CD4-positive, alpha-beta T cell treated with Interleukin-1 beta for 1 hour (primary cell): ENCODE results near the gene NUMBL.
"Not testable (repeated sequence)": the region's sequence is repeated elsewhere in the genome, so short reads cannot be mapped to it uniquely, and the experiment has no call there.

Source experiments
- DNase-seq, 2 donors: peaks; one replicate each; pipeline ENCODE4 v3.0.0-alpha.2; 2020 to 2022

NUMBL gene

DNA sequence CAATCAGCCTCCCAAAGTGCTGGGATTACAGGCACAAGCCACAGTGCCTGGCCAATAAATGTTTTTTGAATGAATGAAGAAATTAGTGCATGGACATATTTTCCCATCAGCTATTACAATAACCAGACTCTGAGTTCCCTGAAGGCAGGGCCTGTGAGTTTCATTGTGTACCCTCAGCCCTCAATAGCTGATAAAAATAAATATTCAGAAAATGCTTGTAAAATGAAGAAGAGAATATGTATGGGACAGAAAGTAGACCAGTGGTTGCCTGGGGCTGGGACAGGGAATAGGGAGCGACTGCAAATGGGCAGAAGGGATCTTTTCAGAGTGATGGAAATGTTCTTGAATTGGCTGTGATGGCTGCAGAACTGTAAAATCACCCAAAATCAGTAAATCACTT lies 28.8 kb downstream of the NUMBL start:
- no peak for DNase-seq

DNA sequence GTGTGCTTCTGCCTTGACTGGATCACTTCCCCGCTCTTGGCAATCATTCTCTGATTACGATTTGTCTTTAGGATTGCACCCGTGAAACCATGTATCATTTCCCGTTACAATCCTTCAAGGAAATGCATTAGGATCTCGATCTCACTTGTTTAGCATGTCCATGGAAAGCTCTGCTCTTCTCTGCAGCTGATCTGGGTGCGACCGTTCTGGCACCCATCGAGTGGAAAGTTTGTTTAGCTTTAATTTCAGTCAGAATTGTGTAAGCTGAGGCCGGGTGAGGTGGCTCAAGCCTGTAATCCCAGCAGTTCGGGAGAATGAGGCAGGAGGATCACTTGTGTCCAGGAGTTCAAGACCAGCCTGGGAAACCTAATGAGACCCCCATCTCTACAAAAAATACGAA lies 30.9 kb downstream of the NUMBL start:
- DNase-seq, result no peak

- no peak for DNase-seq
These were observed 31.3 kb downstream of the NUMBL start for GRCh38 chr19:40659116-40659515.

DNA sequence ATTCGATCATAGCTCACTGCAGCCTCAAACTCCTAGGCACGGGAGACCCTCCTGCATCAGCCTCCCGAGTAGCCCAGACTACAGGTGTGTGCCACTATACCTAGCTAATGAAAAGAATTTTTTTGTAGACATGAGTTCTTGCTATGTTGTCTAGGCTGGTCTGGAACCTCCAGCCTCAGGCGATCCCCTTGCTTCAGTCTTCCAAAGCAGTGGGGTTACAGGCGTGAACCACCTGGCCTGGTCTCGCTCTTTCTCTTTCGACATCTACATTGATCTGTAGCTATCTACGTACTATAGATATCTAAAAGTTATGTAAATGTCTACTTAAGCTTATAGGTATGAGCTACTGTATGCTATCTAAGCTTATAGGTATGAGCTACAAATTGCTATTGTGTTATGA lies 32.4 kb downstream of the NUMBL start:
- DNase-seq, result no peak

GRCh38 chr19:40655684-40656083 lies 34.8 kb downstream of the NUMBL start:
- DNase-seq, result not testable (repeated sequence)

DNA sequence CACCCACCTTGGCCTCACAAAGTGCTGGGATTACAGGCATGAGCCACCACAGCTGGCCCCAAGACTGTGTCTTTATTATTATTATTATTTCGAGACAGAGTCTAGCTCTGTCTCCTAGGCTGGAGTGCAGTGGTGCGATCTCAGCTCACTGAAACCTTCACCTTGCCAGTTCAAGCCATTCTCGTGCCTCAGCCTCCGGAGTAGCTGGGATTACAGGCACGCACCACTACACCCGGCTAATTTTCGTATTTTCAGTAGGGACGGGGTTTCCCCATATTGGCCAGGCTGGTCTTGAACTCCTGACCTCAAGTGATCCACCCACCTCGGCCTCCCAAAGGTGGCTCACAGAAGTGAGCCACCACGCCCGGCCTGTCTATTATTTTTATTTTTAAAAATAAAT lies 38.1 kb downstream of the NUMBL start:
- DNase-seq, result not testable (repeated sequence)

DNA sequence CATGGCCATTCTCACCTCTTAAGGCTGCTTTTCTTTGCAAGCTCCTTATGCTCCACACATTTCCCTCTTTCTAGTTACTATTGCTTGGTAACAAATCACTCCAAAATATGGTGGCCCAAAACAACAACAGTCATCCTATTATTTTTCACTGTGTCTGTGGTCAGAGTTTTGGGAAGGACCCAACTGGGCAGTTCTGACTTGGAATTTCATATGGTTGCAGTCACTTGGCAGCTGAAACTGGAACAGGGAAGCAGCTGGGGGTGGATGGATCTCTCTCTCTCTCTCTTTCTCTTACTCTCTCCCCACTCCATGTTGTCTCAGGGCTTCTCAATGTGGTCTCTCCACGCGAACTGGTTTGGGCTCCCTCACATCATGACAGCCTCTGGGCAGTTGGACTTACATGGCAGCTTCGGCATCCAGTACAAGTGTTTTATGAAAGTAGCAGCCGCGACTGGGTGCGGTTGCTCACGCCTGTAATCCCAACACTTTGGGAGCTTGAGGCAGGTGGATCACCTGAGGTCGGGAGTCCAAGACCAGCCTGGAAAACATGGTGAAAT lies 39.6 kb downstream of the NUMBL start:
- no peak for DNase-seq

GRCh38 chr19:40649903-40650675 lies 40.4 kb downstream of the NUMBL start:
- DNase-seq, result not testable (repeated sequence)

DNA sequence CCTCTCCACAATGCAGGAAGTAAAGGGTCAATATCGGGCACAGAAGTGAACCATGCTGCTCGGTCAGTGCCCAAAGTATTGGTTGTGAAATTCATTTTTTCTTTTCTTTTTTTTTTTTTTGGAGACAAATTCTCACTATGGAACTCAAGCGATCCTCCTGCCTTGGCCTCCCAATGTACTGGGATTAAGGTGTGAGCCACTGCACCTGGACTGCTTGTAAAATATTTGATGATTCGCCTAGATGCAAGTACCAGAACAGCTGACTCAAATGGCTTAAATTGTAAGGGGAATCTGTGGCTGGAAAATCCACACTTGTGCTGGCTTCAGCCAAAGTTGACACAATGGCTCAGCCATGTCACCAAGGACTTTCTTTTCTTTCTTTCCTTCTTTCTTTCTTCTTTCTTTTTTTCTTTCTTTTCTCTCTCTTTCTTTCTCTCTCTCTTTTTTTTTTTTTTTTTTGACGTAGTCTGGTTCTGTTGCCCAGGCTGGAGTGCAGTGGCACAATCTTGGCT lies 43.7 kb downstream of the NUMBL start:
- DNase-seq, result no peak

DNA sequence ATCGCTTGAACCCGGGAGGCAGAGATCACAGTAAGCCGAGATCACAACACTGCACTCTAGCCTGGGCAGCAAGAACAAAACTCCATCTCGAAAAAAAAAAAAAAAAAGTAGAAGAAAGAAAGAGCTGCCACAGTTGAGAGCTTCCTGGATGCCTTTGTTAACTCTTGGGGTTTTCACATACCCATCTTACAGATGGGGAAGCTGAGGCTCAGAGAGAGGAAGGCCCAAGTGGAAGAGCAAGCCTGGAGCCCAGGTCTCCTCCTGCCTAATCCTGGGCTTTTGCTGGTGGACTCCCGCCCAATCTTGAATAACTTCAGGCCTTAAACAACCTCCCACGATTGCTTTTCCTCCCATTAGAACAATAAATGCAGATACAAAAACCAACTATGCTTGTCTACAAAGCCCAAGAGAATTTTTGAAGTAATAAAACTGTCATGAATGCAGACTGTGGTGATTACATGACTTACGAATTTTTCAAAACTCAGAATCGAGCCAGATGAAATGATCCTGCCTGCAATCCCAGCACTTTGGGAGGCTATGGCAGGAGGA lies 47.6 kb downstream of the NUMBL start:
- no peak for DNase-seq

DNA sequence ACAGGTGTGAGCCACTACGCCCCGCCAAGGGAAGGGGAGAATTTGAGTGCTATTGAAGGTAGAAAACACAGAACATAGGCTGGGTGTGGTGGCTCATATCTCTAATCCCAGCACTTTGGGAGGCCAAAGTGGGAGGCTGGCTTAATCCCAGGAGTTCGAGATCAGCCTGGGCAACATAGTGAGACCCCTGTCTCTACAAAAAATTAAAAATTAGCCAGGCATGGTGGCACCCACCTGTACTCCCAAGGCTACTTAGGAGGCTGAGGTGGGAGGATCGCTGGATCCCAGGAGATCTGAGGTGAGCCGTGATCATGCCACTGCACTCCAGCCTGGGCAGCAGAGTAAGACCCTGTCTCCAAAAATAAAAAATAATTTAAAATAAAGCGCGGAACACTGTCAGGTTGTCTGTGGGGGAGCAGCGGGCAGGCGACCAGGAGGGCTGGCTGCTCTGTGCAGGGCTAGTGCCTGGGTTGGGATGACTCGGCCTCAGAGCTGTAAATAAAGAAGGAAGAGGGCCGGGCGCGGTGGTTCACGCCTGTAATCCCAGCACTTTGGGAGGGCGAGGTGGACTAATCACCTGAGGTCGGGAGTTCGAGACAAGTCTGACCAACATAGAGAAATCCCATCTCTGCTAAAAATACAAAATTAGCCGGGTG lies 48.3 kb downstream of the NUMBL start:
- DNase-seq, result no peak

- DNase-seq, result no peak
These were observed 49.2 kb downstream of the NUMBL start for GRCh38 chr19:40641281-40641680.

DNA sequence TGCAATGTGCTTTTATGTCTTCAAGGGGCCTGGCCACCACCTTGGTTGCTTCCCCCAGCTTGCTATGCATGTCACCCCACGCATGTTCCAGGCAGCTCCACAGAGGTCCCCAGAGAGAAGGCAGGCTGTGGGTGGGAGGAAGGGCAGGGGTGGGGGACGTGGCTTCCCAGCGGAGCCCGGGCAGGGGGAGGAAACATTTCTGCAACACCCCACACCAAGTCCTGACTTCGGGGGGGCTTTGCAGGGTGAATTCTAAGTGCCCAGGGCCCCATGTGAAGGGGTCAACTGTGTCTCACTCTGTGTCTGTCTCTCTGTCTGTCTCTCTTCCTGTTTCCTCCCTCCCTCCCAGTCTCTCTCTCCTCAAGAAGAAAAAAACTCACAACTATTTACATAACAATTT lies 49.7 kb downstream of the NUMBL start:
- no peak for DNase-seq

DNA sequence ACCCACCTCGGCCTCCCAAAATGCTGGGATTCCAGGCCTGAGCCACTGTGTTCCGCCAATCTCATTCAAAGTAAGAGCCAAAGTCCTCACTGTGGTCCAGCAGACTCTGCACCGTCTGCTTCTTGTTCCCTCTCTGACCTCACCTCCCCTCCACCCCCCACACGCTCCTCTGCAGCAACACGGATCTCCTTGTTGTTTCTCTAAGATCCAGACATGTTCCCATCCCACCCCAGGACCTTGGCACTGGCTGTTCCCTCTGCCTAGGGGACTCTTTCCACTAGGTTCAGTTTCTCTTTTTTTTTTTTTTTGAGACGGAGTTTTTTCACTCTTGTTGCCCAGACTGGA lies 50.8 kb downstream of the NUMBL start:
- DNase-seq, result no peak

- no peak for DNase-seq
These were observed 52.1 kb downstream of the NUMBL start for GRCh38 chr19:40638327-40638726.

DNA sequence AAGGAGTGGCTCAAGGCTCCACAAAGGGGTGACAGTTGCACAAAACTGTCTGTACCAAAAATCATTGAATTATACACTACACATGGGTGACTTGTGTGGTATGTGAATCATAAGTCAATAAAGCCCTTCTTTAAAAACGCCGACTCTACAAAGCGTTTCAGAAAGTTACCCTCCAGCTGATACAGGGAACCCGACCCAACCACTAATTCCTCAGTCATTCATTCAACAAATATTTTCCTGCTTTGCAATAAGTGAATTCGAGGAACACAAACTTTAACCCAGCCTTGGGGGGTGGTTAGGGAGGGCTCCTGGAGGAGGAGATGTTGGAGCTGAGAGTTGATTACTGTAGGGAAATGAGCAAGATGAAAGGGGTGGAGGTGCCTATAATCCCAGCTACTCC lies 57.2 kb downstream of the NUMBL start:
- no peak for DNase-seq

GRCh38 chr19:40632311-40633036 lies 58.0 kb downstream of the NUMBL start:
- no peak for DNase-seq

DNA sequence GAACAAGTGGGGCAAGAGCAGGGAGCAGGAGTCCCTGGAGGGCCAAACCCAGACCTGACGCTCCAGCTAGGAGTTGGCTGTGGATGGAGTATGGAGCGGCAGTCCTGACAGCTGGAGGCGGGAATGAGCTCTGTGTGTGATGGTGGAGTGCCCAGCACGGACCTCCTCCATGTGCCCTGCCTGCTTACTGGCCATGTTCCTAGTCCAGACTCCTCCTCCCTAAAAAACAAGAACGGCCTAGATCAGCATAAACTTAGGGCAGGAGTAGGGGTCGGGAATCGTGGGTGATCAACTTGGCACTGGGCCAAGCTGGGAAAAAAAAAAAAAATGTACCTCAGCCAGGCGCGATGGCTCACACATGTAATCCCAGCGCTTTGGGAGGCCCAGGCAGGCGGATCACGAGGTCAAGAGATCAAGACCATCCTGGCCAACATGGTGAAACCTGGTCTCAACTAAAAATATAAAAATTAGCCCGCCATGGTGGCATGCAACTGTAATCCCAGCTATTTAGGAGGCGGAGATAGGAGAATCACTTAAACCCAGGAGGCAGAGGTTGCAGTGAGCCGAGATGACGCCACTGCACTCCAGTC lies 59.8 kb downstream of the NUMBL start:
- DNase-seq, result no peak

GRCh38 chr19:40629346-40629745 lies 61.1 kb downstream of the NUMBL start:
- no peak for DNase-seq

- DNase-seq, result no peak
These were observed 62.8 kb downstream of the NUMBL start for GRCh38 chr19:40627486-40628279.

DNA sequence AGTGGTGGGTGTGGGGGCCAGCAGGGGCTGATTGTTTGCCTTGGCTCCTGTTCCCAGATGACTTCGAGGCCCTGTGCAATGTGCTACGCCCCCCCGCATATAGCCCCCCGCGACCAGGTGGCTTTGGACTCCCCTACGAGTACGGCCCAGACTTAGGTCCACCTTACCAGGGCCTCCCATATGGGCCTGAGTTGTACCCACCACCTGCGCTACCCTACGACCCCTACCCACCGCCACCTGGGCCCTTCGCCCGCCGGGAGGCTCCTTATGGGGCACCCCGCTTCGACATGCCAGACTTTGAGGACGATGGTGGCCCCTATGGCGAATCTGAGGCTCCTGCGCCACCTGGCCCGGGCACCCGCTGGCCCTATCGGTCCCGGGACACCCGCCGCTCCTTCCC lies 63.5 kb downstream of the NUMBL start:
- no peak for DNase-seq
